HG02970 (cell line): ENCODE measurements around the gene ARHGAP22.

Experiments used
- ATAC-seq: cut with Tn5 transposase; IDR thresholded peaks from one replicate; pipeline ENCODE4 v1.9.1; 2021; ENCODE audit warnings: mild to moderate bottlenecking, moderate library complexity, moderate number of reproducible peaks; ENCODE audit not compliant: unreplicated experiment, low FRiP score

Gene ARHGAP22

GRCh38 chr10:48455392-48456151, 149.3 kb downstream of the ARHGAP22 start:
- no peak for ATAC-seq

GRCh38 chr10:48455055-48455391, 149.8 kb downstream of the ARHGAP22 start:
- no peak for ATAC-seq

- no peak for ATAC-seq
These were observed 150.4 kb downstream of the ARHGAP22 start for GRCh38 chr10:48454302-48455054.

GRCh38 chr10:48453451-48454301, 151.2 kb downstream of the ARHGAP22 start:
- no peak for ATAC-seq

- ATAC-seq: no peak
These were observed 151.9 kb downstream of the ARHGAP22 start for GRCh38 chr10:48452879-48453412.

GRCh38 chr10:48451969-48452878, 152.6 kb downstream of the ARHGAP22 start:
- no peak for ATAC-seq

GRCh38 chr10:48450741-48451466, 154.0 kb downstream of the ARHGAP22 start:
- no peak for ATAC-seq

GRCh38 chr10:48450233-48450740, 154.6 kb downstream of the ARHGAP22 start:
- no peak for ATAC-seq

GRCh38 chr10:48449501-48450232, 155.2 kb downstream of the ARHGAP22 start:
- no peak for ATAC-seq

GRCh38 chr10:48448796-48449195, 156.1 kb downstream of the ARHGAP22 start:
- no peak for ATAC-seq

GRCh38 chr10:48447356-48448215, 157.3 kb downstream of the ARHGAP22 start:
- no peak for ATAC-seq

GRCh38 chr10:48446785-48447184, 158.1 kb downstream of the ARHGAP22 start:
- ATAC-seq: no peak

- no peak for ATAC-seq
These were observed 158.9 kb downstream of the ARHGAP22 start for GRCh38 chr10:48445932-48446331.

GRCh38 chr10:48444861-48445841, 159.7 kb downstream of the ARHGAP22 start:
- ATAC-seq: no peak

- no peak for ATAC-seq
These were observed 160.6 kb downstream of the ARHGAP22 start for GRCh38 chr10:48444266-48444665.

GRCh38 chr10:48442809-48443177, 162.1 kb downstream of the ARHGAP22 start:
- no peak for ATAC-seq
